SK-N-SH treated with all-trans-retinoic acid at 6 μM for 48 hours (cell line): ENCODE measurements around the gene MCF2.

Source experiments
- ARNTL ChIP-seq: fragments of 450-650 bp; formaldehyde crosslinking; IDR thresholded peaks from 2 replicates; pipeline ENCODE4 v1.5.0; 2020; ENCODE audit warnings: low read depth, mild to moderate bottlenecking, moderate library complexity, borderline replicate concordance
- GLIS3 ChIP-seq: fragments of 250-450 bp; sonication (Bioruptor Pico); IDR thresholded peaks from 2 replicates; pipeline ENCODE4 v1.5.0; 2020; ENCODE audit warnings: mild to moderate bottlenecking, moderate library complexity
- PATZ1 ChIP-seq: fragments of 250-450 bp; sonication (Bioruptor Pico); IDR thresholded peaks from 2 replicates; pipeline ENCODE4 v1.8.0; 2020; ENCODE audit warnings: mild to moderate bottlenecking, moderate library complexity, borderline replicate concordance
- PPARA ChIP-seq: fragments of 250-450 bp; sonication (Bioruptor Pico); IDR thresholded peaks from 2 replicates; pipeline ENCODE4 v1.5.0; 2020; ENCODE audit warnings: mild to moderate bottlenecking, borderline replicate concordance
- RARB ChIP-seq: fragments of 250-450 bp; sonication (Bioruptor Pico); IDR thresholded peaks from 2 replicates; pipeline ENCODE4 v1.8.0; 2021; ENCODE audit warnings: mild to moderate bottlenecking, moderate library complexity
- ZC3H10 ChIP-seq: fragments of 250-450 bp; sonication (Bioruptor Pico); IDR thresholded peaks from 2 replicates; pipeline ENCODE4 v1.5.1; 2021; ENCODE audit warnings: mild to moderate bottlenecking, moderate library complexity
- ZFP30 ChIP-seq: fragments of 450-650 bp; formaldehyde crosslinking; IDR thresholded peaks from 2 replicates; pipeline ENCODE4 v1.5.0; 2022; ENCODE audit warnings: mild to moderate bottlenecking, moderate library complexity
- ZNF70 ChIP-seq: fragments of 450-650 bp; formaldehyde crosslinking; IDR thresholded peaks from 2 replicates; pipeline ENCODE4 v1.5.0; 2020; ENCODE audit warnings: mild to moderate bottlenecking, moderate library complexity
- ZNF8 ChIP-seq: fragments of 450-650 bp; formaldehyde crosslinking; IDR thresholded peaks from 2 replicates; pipeline ENCODE4 v1.5.0; 2020; ENCODE audit warnings: mild to moderate bottlenecking, moderate library complexity

DNA sequence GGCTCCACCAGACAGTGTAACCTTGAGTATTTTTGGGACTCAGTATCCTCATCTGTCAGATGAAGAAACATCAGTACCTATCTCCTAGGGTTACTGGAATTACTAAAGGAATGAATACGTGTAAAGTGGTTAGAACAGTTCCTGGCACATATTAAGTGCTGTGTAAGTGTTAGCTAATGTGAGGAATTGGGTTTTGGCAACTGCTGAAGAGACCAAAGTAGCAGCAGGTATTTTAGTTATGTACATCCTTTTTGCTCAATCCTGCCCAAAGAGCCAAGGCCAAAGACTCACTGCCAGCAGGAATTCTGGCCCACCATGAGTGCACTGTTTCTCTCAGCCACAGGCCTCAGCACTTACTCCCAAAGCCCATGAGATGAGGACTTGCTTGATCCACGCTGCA lies 16.7 kb upstream of the MCF2 start:
- TF ChIP-seq PATZ1 (CRISPR knock-in tag) (no peak), RARB (CRISPR knock-in tag) (no peak), ARNTL (CRISPR knock-in tag) (no peak), PPARA (CRISPR knock-in tag) (no peak), ZFP30 (CRISPR knock-in tag) (no peak), ZNF70 (CRISPR knock-in tag) (no peak), GLIS3 (CRISPR knock-in tag) (no peak), ZC3H10 (CRISPR knock-in tag) (no peak), ZNF8 (CRISPR knock-in tag) (no peak)
